PC-3 (cell line): ENCODE measurements around the gene PLXNA4. TPM values are rescaled to one million over a fixed set of nuclear protein-coding genes. Genes with fewer than 3 reads are reported as not detected.

ENCODE experiments used
- ATAC-seq: fragments of 200-7000 bp; cut with Tn5 transposase; 2 replicates; pipeline ENCODE4 v1.9.1; 2020; ENCODE audit warnings: mild to moderate bottlenecking, moderate library complexity
- BruUV-seq: library from RNA; stranded (reverse); fragments of 400-500 nt; replicated peaks from 2 replicates; lab custom pipeline; 2021; lab: Mats Ljungman, UMichigan
- CTCF ChIA-PET: fragments of 300-600 bp; sonication (Branson Sonifier 250); formaldehyde crosslinking; loops from one replicate; lab custom pipeline; 2022; ENCODE audit warnings: antibody characterized with exemption; lab: Charles Lee
- POLR2A ChIA-PET: fragments of 300-600 bp; sonication (Branson Sonifier 250); formaldehyde crosslinking; loops from one replicate; lab custom pipeline; 2022; ENCODE audit warnings: antibody characterized with exemption; ENCODE audit not compliant: unreplicated experiment; lab: Charles Lee
- DNase-seq: peaks from one replicate; pipeline ENCODE4 v3.0.0-alpha.2; 2015
- H2AFZ ChIP-seq: fragments of 300-600 bp; sonication (generic); 2 replicates; pipeline ENCODE4 v1.6.0; 2016; ENCODE audit warnings: antibody characterized with exemption, low read length
- H3F3A ChIP-seq: fragments of 300-600 bp; sonication (generic); one replicate; pipeline ENCODE4 v1.6.0; 2017; ENCODE audit warnings: antibody characterized with exemption, low read length, control low read depth, mild to moderate bottlenecking; ENCODE audit not compliant: unreplicated experiment
- H3K27ac ChIP-seq: fragments of 300-600 bp; sonication (generic); 2 replicates; pipeline ENCODE4 v1.5.1; 2016; ENCODE audit warnings: mild to moderate bottlenecking, low read length
- H3K27me3 ChIP-seq: fragments of 300-600 bp; sonication (generic); 2 replicates; pipeline ENCODE4 v1.6.1; 2016; ENCODE audit warnings: low read length, mixed read lengths
- H3K36me3 ChIP-seq: fragments of 300-600 bp; sonication (generic); 2 replicates; pipeline ENCODE4 v1.6.1; 2016; ENCODE audit warnings: low read depth, mixed run types, low read length, mixed read lengths
- H3K4me1 ChIP-seq: fragments of 300-600 bp; sonication (generic); 2 replicates; pipeline ENCODE4 v1.5.1; 2016; ENCODE audit warnings: low read length; ENCODE audit not compliant: insufficient read depth
- H3K4me2 ChIP-seq: fragments of 300-600 bp; sonication (generic); 2 replicates; pipeline ENCODE4 v1.6.0; 2016; ENCODE audit warnings: low read length
- H3K4me3 ChIP-seq: fragments of 300-600 bp; sonication (generic); 2 replicates; pipeline ENCODE4 v1.5.1; 2016; ENCODE audit warnings: mild to moderate bottlenecking, low read length, mixed read lengths
- H3K79me2 ChIP-seq: fragments of 300-600 bp; sonication (generic); 2 replicates; pipeline ENCODE4 v1.6.1; 2017; ENCODE audit warnings: low read length, mixed read lengths
- H3K9ac ChIP-seq: fragments of 300-600 bp; sonication (generic); 2 replicates; pipeline ENCODE4 v1.6.0; 2016; ENCODE audit warnings: mild to moderate bottlenecking, low read length
- H3K9me2 ChIP-seq: fragments of 300-600 bp; sonication (generic); replicated peaks from 2 replicates; pipeline ENCODE4 v1.6.1; 2016; ENCODE audit warnings: mixed run types, low read length, mixed read lengths
- H3K9me3 ChIP-seq: fragments of 300-600 bp; sonication (generic); 2 replicates; pipeline ENCODE4 v1.6.1; 2016; ENCODE audit warnings: low read length, mixed read lengths
- H4K20me1 ChIP-seq: fragments of 300-600 bp; sonication (generic); 2 replicates; pipeline ENCODE4 v1.6.1; 2016; ENCODE audit warnings: low read length, mixed read lengths
- CTCF ChIP-seq: fragments of 300-600 bp; sonication (generic); conservative IDR thresholded peaks from 2 replicates; pipeline ENCODE4 v1.5.1; 2017; ENCODE audit warnings: antibody characterized with exemption, low read depth, mild to moderate bottlenecking, low read length
- EZH2 ChIP-seq: fragments of 300-600 bp; sonication (generic); IDR thresholded peaks from one replicate; pipeline ENCODE4 v1.6.1; 2017; ENCODE audit warnings: antibody characterized with exemption, mild to moderate bottlenecking, low read length; ENCODE audit not compliant: unreplicated experiment
- EZH2phosphoT487 ChIP-seq: fragments of 300-600 bp; sonication (generic); IDR thresholded peaks from 2 replicates; pipeline ENCODE4 v1.6.1; 2018; ENCODE audit warnings: mild to moderate bottlenecking, antibody characterized with exemption, low read length, borderline replicate concordance
- intact Hi-C: fragments of 100-400 bp; cut with micrococcal nuclease; formaldehyde crosslinking; loops from 2 replicates; pipeline ENCODE4 v1.9.0; 2023
- total RNA-seq: library from RNA; depleted of rRNA; stranded (reverse); fragments of >200 nt; gene quantifications from 2 replicates; pipeline ENCODE4 v1.2.3, GENCODE V29; 2014

PLXNA4 gene
- total RNA-seq, 1 experiment from 2014 or later: 1.2 TPM

- ATAC-seq: no peak
- TF ChIP-seq CTCF (no peak), EZH2 (no peak), EZH2phosphoT487 (no peak)
- Histone ChIP-seq H3K4me1 (no peaks in the 10 kb centered on the region), H3K79me2 (no peaks in the 10 kb centered on the region), H4K20me1 (no peaks in the 10 kb centered on the region), H3K9ac (no peak overlapping the region), H3F3A (no peaks in the 10 kb centered on the region), H3K27ac (no peak overlapping the region), H3K9me2 (no peaks in the 10 kb centered on the region), H3K4me2 (no peak overlapping the region), H3K36me3 (no peaks in the 10 kb centered on the region), H3K9me3 (no peaks in the 10 kb centered on the region), H2AFZ (no peak overlapping the region), H3K27me3 (peaks cover 18% of the 10 kb centered on the region; the same call in 1 of the 2 replicates), H3K4me3 (no peak overlapping the region)
- BruUV-seq: no TSS peak
- intact Hi-C loops: no loop called here
- CTCF ChIA-PET: no interaction called here
- DNase-seq: no peak
- POLR2A ChIA-PET: no interaction called here
Observed at GRCh38 chr7:132328760-132329159, 247.5 kb downstream of the PLXNA4 start.

GRCh38 chr7:132328047-132328620 lies 248.1 kb downstream of the PLXNA4 start:
- Histone ChIP-seq H3K9me3 (no peaks in the 10 kb centered on the region), H3K27ac (no peak overlapping the region), H3K9me2 (no peaks in the 10 kb centered on the region), H2AFZ (no peak overlapping the region), H4K20me1 (no peaks in the 10 kb centered on the region), H3K4me2 (no peak overlapping the region), H3K36me3 (no peaks in the 10 kb centered on the region), H3K79me2 (no peaks in the 10 kb centered on the region), H3K27me3 (peaks cover 18% of the 10 kb centered on the region; the same call in 1 of the 2 replicates), H3K9ac (no peak overlapping the region), H3K4me3 (no peak overlapping the region), H3F3A (no peaks in the 10 kb centered on the region), H3K4me1 (no peaks in the 10 kb centered on the region)
- DNase-seq (no peak), ATAC-seq (no peak)
- intact Hi-C loops: no loop called here
- TF ChIP-seq EZH2phosphoT487 (no peak), CTCF (no peak), EZH2 (no peak)
- BruUV-seq: no TSS peak
- POLR2A ChIA-PET: no interaction called here
- CTCF ChIA-PET: no interaction called here

- H4K20me1 ChIP-seq: no peaks in the 10 kb centered on the region
- TF ChIP-seq EZH2phosphoT487 (no peak), EZH2 (no peak), CTCF (no peak)
- peaks cover 18% of the 10 kb centered on the region; the same call in 1 of the 2 replicates for H3K27me3 ChIP-seq
- no peaks in the 10 kb centered on the region for H3K9me3 ChIP-seq
- no peak overlapping the region for H3K4me3 ChIP-seq
- H2AFZ ChIP-seq: no peak overlapping the region
- H3K4me2 ChIP-seq: no peak overlapping the region
- DNase-seq: no peak
- ATAC-seq: no peak
- no peaks in the 10 kb centered on the region for H3K36me3 ChIP-seq
- intact Hi-C loops: no loop called here
- no peaks in the 10 kb centered on the region for H3K9me2 ChIP-seq
- H3F3A ChIP-seq: no peaks in the 10 kb centered on the region
- ChIA-PET POLR2A (no interaction called here), CTCF (no interaction called here)
- H3K27ac ChIP-seq: no peak overlapping the region
- H3K4me1 ChIP-seq: no peaks in the 10 kb centered on the region
- no TSS peak for BruUV-seq
- no peaks in the 10 kb centered on the region for H3K79me2 ChIP-seq
- H3K9ac ChIP-seq: no peak overlapping the region
Observed at GRCh38 chr7:132326878-132327589, 249.2 kb downstream of the PLXNA4 start.
